Mesothelial cell of epicardium (in vitro differentiated cells): Measurements from ENCODE around the gene CHAF1A. TPM values are rescaled to one million over a fixed set of nuclear protein-coding genes. Genes with fewer than 3 reads are reported as not detected.

Source experiments
- DNase-seq, 2 experiments: peaks; one replicate each; pipeline ENCODE4 v3.0.0; 2021; ENCODE audit warnings: low spot score in 2 of 2; ENCODE audit not compliant: unreplicated experiment in 2 of 2
- H3K27ac Mint-ChIP-seq: 2 replicates; pipeline ENCODE4 v1.8.0; 2021; ENCODE audit warnings: mixed read lengths
- H3K27me3 Mint-ChIP-seq: 2 replicates; pipeline ENCODE4 v1.8.0; 2021; ENCODE audit warnings: low read depth, mixed read lengths
- H3K36me3 Mint-ChIP-seq: 2 replicates; pipeline ENCODE4 v1.8.0; 2021; ENCODE audit warnings: mixed read lengths
- H3K4me1 Mint-ChIP-seq: 2 replicates; pipeline ENCODE4 v1.8.0; 2021; ENCODE audit warnings: mixed read lengths
- H3K4me3 Mint-ChIP-seq: 2 replicates; pipeline ENCODE4 v1.8.0; 2021; ENCODE audit warnings: mild to moderate bottlenecking, moderate library complexity, mixed read lengths
- H3K9me3 Mint-ChIP-seq: 2 replicates; pipeline ENCODE4 v1.8.0; 2021; ENCODE audit warnings: mixed read lengths
- total RNA-seq: library from RNA; stranded (reverse); gene quantifications from 3 replicates; pipeline ENCODE4 v1.2.1, GENCODE V29; 2021
- TF ChIP-seq, protein P1 (sequence below): fragments of 200-600 bp; sonication (generic); IDR thresholded peaks from one replicate; pipeline ENCODE4 v1.5.0; 2021; ENCODE audit warnings: antibody characterized with exemption; ENCODE audit not compliant: unreplicated experiment

The CHAF1A gene
- total RNA-seq, 1 donor from 2014 or later = 33.1 TPM

DNA sequence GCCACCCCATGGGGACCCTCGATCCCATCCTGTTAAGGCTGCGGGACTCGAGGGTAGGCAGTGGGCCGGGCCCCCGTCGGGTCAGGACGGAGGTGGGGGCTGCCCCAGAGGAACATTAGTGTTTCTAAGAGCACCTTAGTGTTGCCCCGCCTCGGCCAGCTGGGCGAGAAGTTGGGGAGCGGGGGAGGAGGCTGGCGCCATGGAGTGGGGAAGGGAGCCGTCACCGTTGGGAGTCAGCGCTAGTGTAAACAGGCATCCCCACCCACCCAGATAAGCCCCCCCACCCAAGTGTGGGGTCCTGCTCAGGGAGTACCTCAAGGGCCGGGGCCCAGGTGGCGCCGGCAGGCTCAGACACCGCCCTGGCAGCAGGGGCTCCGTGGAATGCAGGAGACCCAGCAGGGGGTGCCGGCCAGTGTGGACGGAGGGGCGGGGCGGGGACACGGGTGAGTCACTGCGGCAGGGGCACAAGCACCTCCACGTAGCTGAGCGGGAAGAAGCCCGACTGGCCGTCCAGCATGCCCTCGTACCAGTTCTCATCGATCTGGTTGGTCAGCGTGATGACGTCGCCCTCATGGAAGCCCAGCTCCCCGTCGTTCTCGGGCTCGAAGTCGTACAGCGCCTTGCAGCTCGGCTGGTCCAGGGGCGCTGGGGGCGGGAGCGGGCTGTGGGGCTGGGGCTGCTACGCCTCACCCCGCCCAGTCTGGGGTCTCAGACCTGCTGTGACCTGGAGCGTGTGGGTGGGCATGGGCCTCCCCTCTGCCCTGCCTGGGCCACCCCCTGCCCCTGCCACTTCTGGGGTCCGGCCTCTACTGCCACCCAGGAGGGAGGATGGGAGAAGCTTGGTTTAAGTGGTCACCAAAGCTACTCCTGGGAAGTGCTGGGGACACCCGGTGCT is 41.0 kb upstream of the CHAF1A start:
- Mint-ChIP-seq H3K27ac (no peak overlapping the region), H3K9me3 (no peaks in the 10 kb centered on the region), H3K27me3 (no peaks in the 10 kb centered on the region), H3K4me3 (no peak overlapping the region), H3K4me1 (no peaks in the 10 kb centered on the region), H3K36me3 (peaks cover 7% of the 10 kb centered on the region)
- TF ChIP-seq, protein P1, sequence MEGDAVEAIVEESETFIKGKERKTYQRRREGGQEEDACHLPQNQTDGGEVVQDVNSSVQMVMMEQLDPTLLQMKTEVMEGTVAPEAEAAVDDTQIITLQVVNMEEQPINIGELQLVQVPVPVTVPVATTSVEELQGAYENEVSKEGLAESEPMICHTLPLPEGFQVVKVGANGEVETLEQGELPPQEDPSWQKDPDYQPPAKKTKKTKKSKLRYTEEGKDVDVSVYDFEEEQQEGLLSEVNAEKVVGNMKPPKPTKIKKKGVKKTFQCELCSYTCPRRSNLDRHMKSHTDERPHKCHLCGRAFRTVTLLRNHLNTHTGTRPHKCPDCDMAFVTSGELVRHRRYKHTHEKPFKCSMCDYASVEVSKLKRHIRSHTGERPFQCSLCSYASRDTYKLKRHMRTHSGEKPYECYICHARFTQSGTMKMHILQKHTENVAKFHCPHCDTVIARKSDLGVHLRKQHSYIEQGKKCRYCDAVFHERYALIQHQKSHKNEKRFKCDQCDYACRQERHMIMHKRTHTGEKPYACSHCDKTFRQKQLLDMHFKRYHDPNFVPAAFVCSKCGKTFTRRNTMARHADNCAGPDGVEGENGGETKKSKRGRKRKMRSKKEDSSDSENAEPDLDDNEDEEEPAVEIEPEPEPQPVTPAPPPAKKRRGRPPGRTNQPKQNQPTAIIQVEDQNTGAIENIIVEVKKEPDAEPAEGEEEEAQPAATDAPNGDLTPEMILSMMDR = no peak
- DNase-seq = no peak

DNA sequence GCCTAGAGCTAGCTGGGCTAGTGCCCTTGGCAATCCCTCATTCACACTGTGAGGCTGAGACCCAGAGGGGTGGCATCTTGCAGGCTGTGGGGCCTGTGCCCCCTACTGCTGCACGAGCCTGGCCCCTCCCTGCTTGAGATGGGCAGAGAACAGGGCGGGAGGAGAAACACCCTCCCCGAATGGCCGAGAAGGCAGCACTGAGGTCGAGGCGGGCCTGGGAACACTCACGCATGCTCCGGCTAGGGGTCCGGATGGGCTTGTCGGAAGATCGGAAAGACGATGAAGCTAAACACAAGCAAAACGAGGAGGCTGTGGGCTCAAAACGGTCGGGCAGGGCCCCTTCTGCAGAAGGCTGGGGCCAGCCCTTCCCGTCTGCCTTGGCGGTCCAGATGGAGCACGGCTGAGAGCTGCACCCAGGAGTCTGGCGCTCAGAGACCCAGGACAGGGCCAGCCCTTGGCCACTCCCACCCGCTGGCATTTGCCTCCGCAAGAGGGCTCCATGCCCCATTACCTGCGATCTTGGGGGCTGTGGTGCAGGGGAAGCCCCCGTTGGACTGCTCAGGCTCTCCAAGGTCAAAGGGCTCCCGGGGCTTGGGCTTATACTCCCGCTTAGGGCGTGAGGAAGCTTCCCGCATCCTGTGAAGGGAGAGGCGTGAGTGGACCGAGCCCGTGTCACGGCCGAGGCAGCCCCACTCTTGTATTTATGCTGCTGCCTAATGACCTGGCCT is 40.2 kb upstream of the CHAF1A start:
- H3K27ac Mint-ChIP-seq = peak overlapping the region; percentile 69
- TF ChIP-seq, protein P1 = no peak
- peaks cover 7% of the 10 kb centered on the region for H3K36me3 Mint-ChIP-seq
- H3K4me3 Mint-ChIP-seq = no peak overlapping the region
- no peaks in the 10 kb centered on the region for H3K9me3 Mint-ChIP-seq
- DNase-seq = no peak
- no peaks in the 10 kb centered on the region for H3K4me1 Mint-ChIP-seq
- H3K27me3 Mint-ChIP-seq = no peaks in the 10 kb centered on the region

DNA sequence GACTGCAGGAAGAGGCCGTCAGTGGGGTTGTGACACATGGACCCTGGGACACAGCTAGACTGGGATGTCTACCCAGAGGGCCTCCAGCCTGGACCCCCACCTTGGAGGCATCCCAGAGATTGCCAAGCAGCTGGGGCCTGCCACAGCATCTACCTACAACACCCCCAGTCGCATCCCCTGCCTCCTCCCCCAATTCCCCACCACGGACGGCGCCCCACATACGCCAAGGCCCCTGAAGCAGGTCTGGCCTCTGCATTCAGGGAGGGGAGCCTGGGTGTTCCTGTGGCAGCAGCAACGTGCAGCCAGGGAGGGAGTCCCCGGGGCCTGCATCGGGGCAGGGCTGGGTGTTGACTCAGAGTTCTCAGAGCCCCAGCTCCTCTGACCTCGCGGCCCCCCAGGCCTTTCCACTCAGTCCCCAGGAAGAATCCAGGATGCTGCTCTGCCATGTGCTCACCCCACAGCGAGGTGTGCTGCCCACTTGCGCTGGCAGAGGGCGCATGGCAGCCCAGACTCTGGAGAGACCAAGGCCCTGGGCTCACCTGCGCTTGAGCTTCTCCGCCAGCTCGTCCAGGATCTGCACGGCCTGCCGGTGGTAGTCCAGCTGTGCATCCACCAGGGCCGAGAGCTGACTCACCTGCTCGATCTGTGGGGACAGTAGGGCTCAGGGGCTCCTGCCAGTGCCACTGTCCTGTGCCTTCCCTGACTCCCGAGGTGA is 39.5 kb upstream of the CHAF1A start:
- Mint-ChIP-seq H3K27ac (no peak overlapping the region), H3K27me3 (no peaks in the 10 kb centered on the region), H3K9me3 (no peaks in the 10 kb centered on the region), H3K36me3 (peaks cover 7% of the 10 kb centered on the region), H3K4me3 (no peak overlapping the region), H3K4me1 (peaks cover 4% of the 10 kb centered on the region)
- TF ChIP-seq, protein P1 = no peak
- no peak for DNase-seq

DNA sequence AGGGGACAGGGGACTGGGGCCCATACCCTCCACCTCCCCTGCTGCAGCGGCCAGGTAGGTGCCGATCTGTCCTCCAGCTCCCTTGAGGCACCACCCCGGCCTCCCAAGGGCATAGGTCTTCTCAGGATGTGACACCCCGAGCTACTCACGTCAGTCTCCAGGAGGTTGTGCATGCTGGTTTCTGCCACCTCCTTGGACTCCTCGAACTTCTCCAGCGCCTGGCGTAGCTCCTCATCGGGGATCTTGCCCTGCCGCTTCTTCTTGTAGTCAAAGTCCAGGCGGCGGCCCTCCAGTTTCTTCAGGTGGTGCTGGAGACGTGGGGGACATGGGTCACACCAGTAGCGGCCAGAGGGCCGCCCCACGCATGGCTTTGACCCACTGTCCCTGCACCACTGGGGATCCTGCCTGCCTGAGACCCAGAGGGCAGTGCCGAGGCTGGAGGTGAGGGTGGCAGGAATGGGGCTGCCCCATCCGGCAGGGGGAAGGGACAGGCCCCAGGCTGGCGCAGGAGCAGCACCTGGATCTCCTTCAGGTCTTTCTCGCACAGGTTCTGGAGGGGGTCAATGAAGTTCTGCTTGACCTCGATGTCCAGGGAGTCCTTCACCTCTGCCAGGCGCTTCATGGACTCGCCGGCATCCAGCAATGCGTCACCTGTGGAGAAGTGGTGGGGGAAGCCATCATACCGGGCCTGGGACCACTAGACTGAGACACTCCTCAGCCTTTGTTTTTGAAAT is 38.7 kb upstream of the CHAF1A start:
- TF ChIP-seq, protein P1 = no peak
- no peaks in the 10 kb centered on the region for H3K9me3 Mint-ChIP-seq
- H3K27ac Mint-ChIP-seq = peak overlapping the region; percentile 66
- H3K4me1 Mint-ChIP-seq = peaks cover 12% of the 10 kb centered on the region
- no peaks in the 10 kb centered on the region for H3K27me3 Mint-ChIP-seq
- peaks cover 7% of the 10 kb centered on the region for H3K36me3 Mint-ChIP-seq
- no peak for DNase-seq
- no peak overlapping the region for H3K4me3 Mint-ChIP-seq

DNA sequence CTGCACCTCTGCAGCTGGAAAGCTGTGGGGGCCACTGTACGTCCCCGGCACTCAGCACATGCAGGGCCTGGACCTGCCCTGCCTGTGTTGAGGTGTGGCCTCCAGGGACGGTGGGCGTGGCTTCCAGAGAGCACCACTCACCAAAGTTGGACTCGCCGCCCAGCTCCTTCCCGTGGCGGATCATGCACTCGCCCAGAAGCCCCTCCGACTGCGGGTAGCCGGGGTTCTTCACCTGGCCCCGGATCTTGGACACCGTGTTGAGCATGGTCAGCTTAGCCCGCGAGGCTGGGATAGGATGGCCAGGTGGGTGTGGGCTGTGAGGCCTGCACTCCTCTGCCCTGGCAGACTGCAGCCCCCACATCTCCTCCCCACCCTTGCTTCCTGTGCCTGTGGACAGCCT is 37.1 kb upstream of the CHAF1A start:
- Mint-ChIP-seq H3K4me3 (no peak overlapping the region), H3K9me3 (no peaks in the 10 kb centered on the region)

More for the DNA sequence above, 37.1 kb upstream of the CHAF1A start:
- TF ChIP-seq, protein P1 = no peak
- H3K27me3 Mint-ChIP-seq = no peaks in the 10 kb centered on the region
- H3K4me1 Mint-ChIP-seq = peaks cover 20% of the 10 kb centered on the region
- peaks cover 6% of the 10 kb centered on the region for H3K36me3 Mint-ChIP-seq
- no peak for DNase-seq
- H3K27ac Mint-ChIP-seq = no peak overlapping the region
